CD4-positive, alpha-beta T cell (primary cell): Measurements from ENCODE around the gene ZNF492. TPM values are rescaled to one million over a fixed set of nuclear protein-coding genes. Genes with fewer than 3 reads are reported as not detected.

ENCODE experiments used
- ATAC-seq: fragments of 200-7000 bp; cut with Tn5 transposase; one replicate; pipeline ENCODE4 v1.10.0; 2022; ENCODE audit warnings: mild to moderate bottlenecking; ENCODE audit not compliant: poor library complexity
- CTCF ChIA-PET: fragments of 350-600 bp; sonication (Branson Sonifier 250); formaldehyde crosslinking; loops from one replicate; lab custom pipeline; 2021; ENCODE audit warnings: antibody characterized with exemption, inconsistent platforms; lab: Charles Lee
- POLR2A ChIA-PET: fragments of 350-600 bp; sonication (Branson Sonifier 250); formaldehyde crosslinking; loops from one replicate; lab custom pipeline; 2021; ENCODE audit warnings: antibody characterized with exemption, inconsistent platforms; lab: Charles Lee
- DNase-seq, 14 experiments: peaks; one replicate each; pipeline ENCODE4 v3.0.0-alpha.2; 2013 to 2020; ENCODE audit warnings: mixed read lengths in 2 of 14
- H3K27ac ChIP-seq, 2 donors: one replicate each; pipeline versions ENCODE4 v1.5.1 to v1.7.0; 2013; ENCODE audit warnings: low read length in 2 of 2, low read depth in 1 of 2, mild to moderate bottlenecking in 1 of 2
- H3K27me3 ChIP-seq, 2 experiments: 1 replicate in 1 of 2; 2 replicates in 1 of 2; pipeline versions ENCODE4 v1.6.1 to v1.7.0; 2013; ENCODE audit warnings: low read length in 2 of 2, control low read depth in 1 of 2, mild to moderate bottlenecking in 1 of 2, moderate library complexity in 1 of 2; ENCODE audit not compliant: insufficient read depth in 2 of 2, control insufficient read depth in 1 of 2
- H3K36me3 ChIP-seq: one replicate; pipeline ENCODE4 v1.6.1; 2013; ENCODE audit warnings: low read length, control low read depth; ENCODE audit not compliant: insufficient read depth
- H3K4me1 ChIP-seq: one replicate; pipeline ENCODE4 v1.6.1; 2013; ENCODE audit warnings: low read length, control low read depth; ENCODE audit not compliant: insufficient read depth
- H3K4me3 ChIP-seq: one replicate; pipeline ENCODE4 v1.5.1; 2013; ENCODE audit warnings: mild to moderate bottlenecking, low read length, moderate library complexity
- H3K9me3 ChIP-seq, 2 experiments: 1 replicate in 1 of 2; 2 replicates in 1 of 2; pipeline versions ENCODE4 v1.6.1 to v1.7.0; 2013; ENCODE audit warnings: low read length in 2 of 2, mild to moderate bottlenecking in 2 of 2, control low read depth in 1 of 2, moderate library complexity in 1 of 2; ENCODE audit not compliant: control insufficient read depth in 1 of 2, insufficient read depth in 1 of 2
- H3K27ac Mint-ChIP-seq: one replicate; pipeline ENCODE4 v1.8.0; 2020; ENCODE audit warnings: mixed read lengths
- H3K27me3 Mint-ChIP-seq: one replicate; pipeline ENCODE4 v1.8.0; 2021; ENCODE audit warnings: mixed read lengths
- H3K36me3 Mint-ChIP-seq: one replicate; pipeline ENCODE4 v1.8.0; 2021; ENCODE audit warnings: low read depth, mixed read lengths
- H3K4me1 Mint-ChIP-seq: one replicate; pipeline ENCODE4 v1.8.0; 2021; ENCODE audit warnings: low read depth, mixed read lengths
- H3K4me3 Mint-ChIP-seq: one replicate; pipeline ENCODE4 v1.8.0; 2020; ENCODE audit warnings: mild to moderate bottlenecking, mixed read lengths
- H3K9me3 Mint-ChIP-seq: one replicate; pipeline ENCODE4 v1.8.0; 2020; ENCODE audit warnings: mixed read lengths
- intact Hi-C, 2 experiments: fragments of 100-400 bp; cut with DNase I in 1 of 2; cut with micrococcal nuclease in 1 of 2; formaldehyde crosslinking; loops; one replicate each; pipeline versions ENCODE4 v1.15.1 to v1.9.0; 2023 to 2025; cut with DNase I, micrococcal nuclease
- total RNA-seq, 174 experiments: library from RNA in 2 of 174; stranded (reverse) in 2 of 174; gene quantifications; one replicate each; pipeline ENCODE4 v1.2.3 and lab custom pipeline; 2021 to 2026
- TF ChIP-seq, protein P1 (sequence below): fragments of 200-600 bp; IDR thresholded peaks from one replicate; pipeline ENCODE4 v1.8.0; 2022; ENCODE audit warnings: antibody characterized with exemption, mild to moderate bottlenecking

Gene ZNF492
- total RNA-seq, 2 experiments from 2014 or later, result 1.1 to 1.2 TPM

DNA sequence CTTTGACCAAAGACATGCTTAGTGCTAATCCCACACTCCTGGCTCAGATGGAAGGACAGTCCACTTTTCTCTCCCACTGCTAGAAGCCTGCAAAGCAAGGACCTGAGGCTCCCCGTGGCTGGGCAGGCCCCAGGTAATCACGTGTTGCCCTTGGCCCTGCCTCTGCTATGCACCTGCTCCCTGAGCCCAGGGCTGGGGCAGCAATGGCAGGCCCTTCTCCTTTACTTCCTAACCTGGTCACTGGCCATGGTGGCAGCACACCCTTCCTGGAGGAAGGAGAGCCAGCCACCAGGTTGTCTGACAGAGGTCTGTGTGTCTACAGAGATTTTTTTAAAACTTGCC, 27.9 kb upstream of the ZNF492 start:
- Histone ChIP-seq H3K36me3 (no peaks in the 10 kb centered on the region), H3K9me3 (peaks cover 0 to 81% of the 10 kb centered on the region in 2 experiments), H3K4me3 (no peak overlapping the region), H3K27ac (no peak overlapping the region), H3K4me1 (no peaks in the 10 kb centered on the region), H3K27me3 (no peaks in the 10 kb centered on the region)
- Mint-ChIP-seq H3K9me3 (no peaks in the 10 kb centered on the region), H3K27ac (no peak overlapping the region), H3K36me3 (no peaks in the 10 kb centered on the region), H3K4me3 (no peak overlapping the region), H3K4me1 (no peaks in the 10 kb centered on the region), H3K27me3 (no peaks in the 10 kb centered on the region)
- intact Hi-C loops, result no loop called here
- TF ChIP-seq, protein P1, sequence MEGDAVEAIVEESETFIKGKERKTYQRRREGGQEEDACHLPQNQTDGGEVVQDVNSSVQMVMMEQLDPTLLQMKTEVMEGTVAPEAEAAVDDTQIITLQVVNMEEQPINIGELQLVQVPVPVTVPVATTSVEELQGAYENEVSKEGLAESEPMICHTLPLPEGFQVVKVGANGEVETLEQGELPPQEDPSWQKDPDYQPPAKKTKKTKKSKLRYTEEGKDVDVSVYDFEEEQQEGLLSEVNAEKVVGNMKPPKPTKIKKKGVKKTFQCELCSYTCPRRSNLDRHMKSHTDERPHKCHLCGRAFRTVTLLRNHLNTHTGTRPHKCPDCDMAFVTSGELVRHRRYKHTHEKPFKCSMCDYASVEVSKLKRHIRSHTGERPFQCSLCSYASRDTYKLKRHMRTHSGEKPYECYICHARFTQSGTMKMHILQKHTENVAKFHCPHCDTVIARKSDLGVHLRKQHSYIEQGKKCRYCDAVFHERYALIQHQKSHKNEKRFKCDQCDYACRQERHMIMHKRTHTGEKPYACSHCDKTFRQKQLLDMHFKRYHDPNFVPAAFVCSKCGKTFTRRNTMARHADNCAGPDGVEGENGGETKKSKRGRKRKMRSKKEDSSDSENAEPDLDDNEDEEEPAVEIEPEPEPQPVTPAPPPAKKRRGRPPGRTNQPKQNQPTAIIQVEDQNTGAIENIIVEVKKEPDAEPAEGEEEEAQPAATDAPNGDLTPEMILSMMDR, result no peak
- ATAC-seq (no peak), DNase-seq (no peak)
- POLR2A ChIA-PET, result no interaction called here
- CTCF ChIA-PET, result no interaction called here

DNA sequence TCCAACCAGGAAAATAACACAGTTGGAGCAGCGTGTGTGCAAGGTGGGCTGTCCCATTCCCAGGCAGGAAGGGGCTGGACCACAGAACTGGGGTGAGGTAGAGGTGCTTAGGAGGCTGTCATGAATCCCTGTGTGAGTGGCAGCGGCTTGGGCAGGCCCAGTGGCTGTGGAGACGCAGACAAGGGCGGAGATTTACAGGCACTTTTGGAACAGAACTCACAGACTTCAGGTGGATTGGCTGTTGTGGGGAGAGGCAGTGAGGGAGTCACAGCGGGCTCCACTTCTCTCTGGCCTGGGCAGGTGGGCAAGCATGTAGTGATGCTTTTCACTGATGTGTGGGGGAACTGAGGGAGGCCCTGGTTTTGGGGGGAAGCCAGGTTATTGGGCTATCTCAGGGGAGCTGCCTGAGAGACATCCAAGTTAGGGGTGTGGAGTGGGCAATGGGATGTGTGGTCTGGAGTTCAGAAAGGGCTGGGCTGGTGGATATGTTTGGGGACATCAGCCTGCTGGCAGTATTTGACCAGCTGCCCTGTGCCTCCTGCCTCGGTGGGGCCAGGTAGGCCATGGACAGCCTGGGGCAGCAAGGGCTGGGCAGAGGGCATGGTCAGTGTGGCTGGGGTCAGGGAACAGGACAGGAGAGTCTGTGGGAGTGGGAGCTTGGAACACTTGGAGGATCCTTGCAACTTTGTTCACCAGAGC, 27.0 kb upstream of the ZNF492 start:
- ChIA-PET CTCF (no interaction called here), POLR2A (no interaction called here)
- TF ChIP-seq, protein P1, result no peak
- Mint-ChIP-seq H3K9me3 (no peaks in the 10 kb centered on the region), H3K4me3 (no peak overlapping the region), H3K27me3 (no peaks in the 10 kb centered on the region), H3K4me1 (no peaks in the 10 kb centered on the region), H3K27ac (no peak overlapping the region), H3K36me3 (no peaks in the 10 kb centered on the region)
- ATAC-seq (no peak), DNase-seq (no peak)
- H3K4me3 ChIP-seq, result no peak overlapping the region
- peaks cover 0 to 76% of the 10 kb centered on the region in 2 experiments for H3K9me3 ChIP-seq
- H3K27ac ChIP-seq, result no peak overlapping the region
- no peaks in the 10 kb centered on the region for H3K27me3 ChIP-seq
- no peaks in the 10 kb centered on the region for H3K4me1 ChIP-seq
- intact Hi-C loops, result no loop called here
- H3K36me3 ChIP-seq, result no peaks in the 10 kb centered on the region

DNA sequence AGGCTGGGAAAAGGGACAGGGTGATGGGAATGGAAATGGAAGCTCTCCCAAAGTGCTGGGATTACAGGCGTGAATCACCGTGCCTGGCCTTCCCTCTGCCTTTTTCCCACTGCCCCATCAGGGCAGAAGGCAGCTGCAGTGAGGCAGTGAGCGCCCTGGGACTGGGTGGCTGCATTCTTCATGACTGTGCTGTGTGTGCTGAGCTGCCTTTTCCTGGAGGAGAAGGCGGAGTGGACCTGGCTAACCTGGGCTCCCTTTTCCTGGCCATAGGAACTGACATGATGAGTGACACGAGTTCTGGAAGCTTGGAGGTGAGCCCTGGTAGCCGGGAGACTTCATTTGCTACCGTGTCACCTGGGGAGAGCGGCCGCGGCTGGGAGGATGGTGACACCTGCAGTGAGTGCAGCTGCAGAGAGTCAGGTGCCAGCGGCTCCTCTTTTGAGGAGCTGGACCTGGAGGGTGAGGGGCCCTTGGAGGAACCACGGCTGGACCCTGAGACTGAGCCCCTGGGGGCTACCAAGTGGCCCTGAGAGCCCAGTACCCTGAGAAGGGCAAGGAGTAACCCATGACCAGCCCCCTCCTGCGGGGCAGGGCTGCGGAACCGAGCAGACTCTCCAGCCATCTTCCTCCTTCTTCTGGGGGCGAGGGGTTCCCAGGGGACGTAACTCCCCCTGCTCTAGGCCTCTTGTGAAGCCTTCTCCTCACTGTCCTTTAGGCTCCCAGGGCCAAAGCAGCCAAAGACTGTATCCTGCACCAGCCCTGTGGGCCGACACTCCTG, 26.3 kb upstream of the ZNF492 start:
- H3K36me3 Mint-ChIP-seq, result no peaks in the 10 kb centered on the region
- no peaks in the 10 kb centered on the region for H3K27me3 Mint-ChIP-seq
- no peak overlapping the region for H3K4me3 Mint-ChIP-seq
- TF ChIP-seq, protein P1, result no peak
- Histone ChIP-seq H3K9me3 (peaks cover 0 to 69% of the 10 kb centered on the region in 2 experiments), H3K4me1 (no peaks in the 10 kb centered on the region), H3K27ac (no peak overlapping the region), H3K36me3 (no peaks in the 10 kb centered on the region), H3K27me3 (no peaks in the 10 kb centered on the region), H3K4me3 (no peak overlapping the region)
- no peak for ATAC-seq
- POLR2A ChIA-PET, result no interaction called here
- DNase-seq, result no peak
- no peak overlapping the region for H3K27ac Mint-ChIP-seq
- intact Hi-C loops, result no loop called here
- CTCF ChIA-PET, result no interaction called here
- no peaks in the 10 kb centered on the region for H3K4me1 Mint-ChIP-seq
- no peaks in the 10 kb centered on the region for H3K9me3 Mint-ChIP-seq
